Thoracic aorta (tissue), 2 donors: ENCODE results near the gene DAP. TPM values are rescaled to one million over a fixed set of nuclear protein-coding genes. Genes with fewer than 3 reads are reported as not detected.
"Not testable (repeated sequence)": the region's sequence is repeated elsewhere in the genome, so short reads cannot be mapped to it uniquely, and the experiment has no call there.

Source experiments
- ATAC-seq: fragments of 150-250 bp; one replicate; pipeline ENCODE4 v1.8.0; 2017; ENCODE audit warnings: low read depth; ENCODE audit not compliant: insufficient number of reproducible peaks, low FRiP score
- DNase-seq: peaks from one replicate; pipeline ENCODE4 v3.0.0-alpha.2; 2020; ENCODE audit warnings: low spot score
- H3K27ac ChIP-seq, 2 donors: fragments of 200-600 bp; sonication (generic); 1 replicate in 1 of 2; 2 replicates in 1 of 2; pipeline ENCODE4 v1.5.1; 2016; ENCODE audit warnings: mild to moderate bottlenecking in 2 of 2, moderate library complexity in 2 of 2
- H3K27me3 ChIP-seq: fragments of 200-600 bp; sonication (generic); replicated peaks from 2 replicates; pipeline ENCODE4 v1.6.0; 2016; ENCODE audit warnings: mild to moderate bottlenecking; ENCODE audit not compliant: insufficient read depth
- H3K36me3 ChIP-seq: fragments of 200-600 bp; sonication (generic); one replicate; pipeline ENCODE4 v1.5.1; 2016
- H3K4me1 ChIP-seq, 2 donors: fragments of 200-600 bp; sonication (generic); 1 replicate in 1 of 2; 2 replicates in 1 of 2; pipeline versions ENCODE4 v1.5.1 to v1.6.0; 2016; ENCODE audit warnings: low read depth in 2 of 2, mild to moderate bottlenecking in 1 of 2; ENCODE audit not compliant: control insufficient read depth in 1 of 2
- H3K4me3 ChIP-seq: fragments of 200-600 bp; sonication (generic); 2 replicates; pipeline ENCODE4 v1.5.1; 2016; ENCODE audit warnings: mild to moderate bottlenecking
- H3K9me3 ChIP-seq: fragments of 200-600 bp; sonication (generic); 2 replicates; pipeline ENCODE4 v1.5.1; 2016
- CTCF ChIP-seq: fragments of 200-600 bp; sonication (generic); IDR thresholded peaks from one replicate; pipeline ENCODE4 v1.5.1; 2019; ENCODE audit warnings: antibody characterized with exemption
- total RNA-seq, 2 donors: library from RNA; depleted of rRNA; stranded (reverse); fragments of >200 nt; gene quantifications; one replicate each; pipeline versions ENCODE4 v1.1.0 to v1.2.3, GENCODE V29; 2016

Gene DAP
- total RNA-seq, 2 donors from 2014 or later = 79.6 to 113 TPM

DNA sequence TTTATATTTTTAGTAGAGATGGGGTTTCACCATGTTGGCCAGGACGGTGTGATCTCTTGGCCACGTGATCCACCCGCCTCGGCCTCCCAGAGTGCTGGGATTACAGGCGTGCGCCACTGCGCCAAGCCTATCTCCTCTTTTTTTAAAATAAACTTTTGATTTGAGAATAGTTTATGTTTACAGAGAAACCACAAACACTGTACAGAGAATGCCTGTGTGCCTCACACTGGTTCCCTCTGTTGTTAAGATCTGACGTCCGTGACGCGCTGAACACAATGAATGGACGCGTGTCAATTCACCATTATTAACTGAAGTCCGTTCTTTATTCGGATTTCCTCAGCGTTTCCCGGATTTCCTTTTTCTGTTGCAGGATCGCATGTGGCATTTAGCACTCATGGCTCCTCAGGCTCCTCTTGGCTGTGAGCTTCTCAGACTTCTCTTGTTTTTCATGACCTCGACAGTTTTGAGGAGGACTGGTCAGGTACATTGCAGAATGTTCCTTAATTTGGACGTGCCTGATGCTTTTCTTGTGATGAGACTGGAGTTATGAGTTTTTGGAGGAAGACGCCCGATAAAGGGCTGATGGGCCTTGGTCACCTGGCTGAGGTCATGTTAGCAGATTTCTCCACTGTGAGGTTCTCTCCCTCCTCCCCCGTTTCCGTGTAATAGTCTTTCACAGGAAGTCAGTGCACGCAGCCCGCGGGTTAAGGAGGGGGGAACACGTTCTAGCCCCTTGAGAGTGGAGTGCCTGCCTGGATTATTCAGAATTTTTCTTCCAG, 127.6 kb downstream of the DAP start:
- no peak for ATAC-seq
- Histone ChIP-seq H3K9me3 (no peaks in the 10 kb centered on the region), H3K4me3 (no peak overlapping the region), H3K27ac (no peak overlapping the region), H3K27me3 (no peaks in the 10 kb centered on the region), H3K4me1 (peaks cover 0 to under 1% of the 10 kb centered on the region in 2 donors), H3K36me3 (no peaks in the 10 kb centered on the region)
- no peak for DNase-seq
- no peak for TF ChIP-seq CTCF

DNA sequence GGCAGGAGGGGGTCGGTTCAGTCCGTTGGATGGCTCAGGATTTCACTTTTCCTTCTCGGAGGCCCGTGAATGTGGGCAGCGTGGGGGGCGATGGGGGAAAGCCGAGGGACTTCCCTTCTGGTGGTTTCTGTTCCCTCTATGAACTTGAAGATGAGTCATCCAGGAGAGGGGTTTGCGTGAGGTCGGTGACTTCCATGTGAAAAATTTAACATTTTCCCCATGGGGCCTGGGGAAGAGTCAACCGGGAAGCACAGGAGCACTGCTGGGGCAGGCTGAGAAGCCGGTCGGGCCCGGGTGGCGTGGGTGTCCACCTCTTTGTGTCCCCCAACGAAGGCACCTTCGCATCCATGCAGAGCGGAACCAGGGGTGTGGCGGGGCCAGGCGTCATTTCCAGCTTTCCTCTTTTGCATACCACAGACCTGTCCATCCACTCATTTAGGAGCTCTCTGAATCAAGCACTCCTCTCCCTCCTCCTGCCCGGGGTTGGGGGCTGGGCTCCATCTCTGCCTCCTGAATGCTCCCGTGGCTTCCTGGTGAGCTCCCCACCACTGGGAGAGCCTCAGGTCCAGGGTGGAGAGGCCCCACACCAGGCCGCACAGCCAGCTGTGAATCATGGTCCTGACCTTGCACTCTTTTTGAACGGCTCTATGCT, 128.8 kb downstream of the DAP start:
- TF ChIP-seq CTCF = no peak
- Histone ChIP-seq H3K27ac (no peak overlapping the region), H3K4me1 (peaks cover 2 to 13% of the 10 kb centered on the region in 2 donors), H3K9me3 (no peaks in the 10 kb centered on the region), H3K27me3 (no peaks in the 10 kb centered on the region), H3K36me3 (no peaks in the 10 kb centered on the region), H3K4me3 (peak overlapping the region; percentile 39)
- DNase-seq = no peak
- ATAC-seq = no peak

- no peak for TF ChIP-seq CTCF
- ATAC-seq (no peak), DNase-seq (no peak)
- H3K27me3 ChIP-seq = no peaks in the 10 kb centered on the region
- no peak overlapping the region for H3K27ac ChIP-seq
- no peaks in the 10 kb centered on the region for H3K9me3 ChIP-seq
- H3K36me3 ChIP-seq = no peaks in the 10 kb centered on the region
- H3K4me1 ChIP-seq = peaks cover 4 to 20% of the 10 kb centered on the region in 2 donors
- peak overlapping the region; percentile 39 for H3K4me3 ChIP-seq
These were observed 129.6 kb downstream of the DAP start for GRCh38 chr5:10631316-10631996.

GRCh38 chr5:10630744-10631143, 130.3 kb downstream of the DAP start:
- H3K36me3 ChIP-seq, H3K27me3 ChIP-seq, DNase-seq, H3K27ac ChIP-seq, H3K4me3 ChIP-seq, ATAC-seq, H3K9me3 ChIP-seq: not testable (repeated sequence)
- H3K4me1 ChIP-seq = peaks cover 4 to 20% of the 10 kb centered on the region in 2 donors

DNA sequence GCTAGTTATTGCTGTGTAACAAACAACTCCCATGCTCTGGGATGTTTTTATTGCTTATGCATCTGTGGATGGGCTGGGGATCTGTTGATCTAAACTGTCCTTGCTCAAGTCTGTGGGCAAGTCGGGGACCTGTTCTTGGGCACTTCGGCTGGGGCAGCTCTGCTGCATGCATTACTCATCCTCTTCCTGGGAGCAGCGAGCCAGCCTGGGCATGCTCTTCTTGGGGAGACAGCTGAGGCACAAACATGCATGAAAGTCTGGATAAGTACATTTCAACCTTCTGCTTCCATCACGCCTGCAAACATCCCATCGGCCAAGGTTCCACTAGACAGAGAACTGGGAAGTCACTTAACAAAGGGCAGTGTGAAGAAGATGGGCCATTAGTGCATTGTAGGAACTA, 130.9 kb downstream of the DAP start:
- DNase-seq (no peak), ATAC-seq (no peak)
- Histone ChIP-seq H3K4me3 (no peak overlapping the region), H3K27ac (no peak overlapping the region), H3K36me3 (no peaks in the 10 kb centered on the region), H3K27me3 (no peaks in the 10 kb centered on the region), H3K4me1 (peaks cover 4 to 20% of the 10 kb centered on the region in 2 donors), H3K9me3 (no peaks in the 10 kb centered on the region)
- no peak for TF ChIP-seq CTCF
